ENCODE data around the gene NECAB2.

- no peak for TF ChIP-seq POLR2AphosphoS2 (conservative IDR thresholded peaks at IDR 0.05; ENCODE audit: low read length)
- TF ChIP-seq, protein P1, sequence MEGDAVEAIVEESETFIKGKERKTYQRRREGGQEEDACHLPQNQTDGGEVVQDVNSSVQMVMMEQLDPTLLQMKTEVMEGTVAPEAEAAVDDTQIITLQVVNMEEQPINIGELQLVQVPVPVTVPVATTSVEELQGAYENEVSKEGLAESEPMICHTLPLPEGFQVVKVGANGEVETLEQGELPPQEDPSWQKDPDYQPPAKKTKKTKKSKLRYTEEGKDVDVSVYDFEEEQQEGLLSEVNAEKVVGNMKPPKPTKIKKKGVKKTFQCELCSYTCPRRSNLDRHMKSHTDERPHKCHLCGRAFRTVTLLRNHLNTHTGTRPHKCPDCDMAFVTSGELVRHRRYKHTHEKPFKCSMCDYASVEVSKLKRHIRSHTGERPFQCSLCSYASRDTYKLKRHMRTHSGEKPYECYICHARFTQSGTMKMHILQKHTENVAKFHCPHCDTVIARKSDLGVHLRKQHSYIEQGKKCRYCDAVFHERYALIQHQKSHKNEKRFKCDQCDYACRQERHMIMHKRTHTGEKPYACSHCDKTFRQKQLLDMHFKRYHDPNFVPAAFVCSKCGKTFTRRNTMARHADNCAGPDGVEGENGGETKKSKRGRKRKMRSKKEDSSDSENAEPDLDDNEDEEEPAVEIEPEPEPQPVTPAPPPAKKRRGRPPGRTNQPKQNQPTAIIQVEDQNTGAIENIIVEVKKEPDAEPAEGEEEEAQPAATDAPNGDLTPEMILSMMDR (IDR thresholded peaks at IDR 0.05) = no peak
- TF ChIP-seq ZFP36 (IDR thresholded peaks at IDR 0.05; ENCODE audit: borderline replicate concordance, partially characterized antibody) = no peak
Observed at GRCh38 chr16:83961591-83961990, 6.5 kb upstream of the NECAB2 start.

Measured in A549 (cell line).